Spleen (tissue), 7 donors: ENCODE measurements around the gene FAM110D.

ENCODE experiments used
- CTCF ChIP-seq, 11 experiments: fragments of 200-600 bp in 7 of 11; fragments of 450-650 bp in 4 of 11; sonication (generic) in 4 of 11; IDR thresholded peaks in 8 of 11; conservative IDR thresholded peaks in 3 of 11; 1 replicate in 7 of 11; 2 replicates in 4 of 11; pipeline versions ENCODE4 v1.4.0 to v1.8.0; 2016 to 2021; ENCODE audit warnings: antibody characterized with exemption in 11 of 11, inconsistent platforms in 4 of 11, mild to moderate bottlenecking in 1 of 11
- POLR2A ChIP-seq, 3 donors: fragments of 450-650 bp; IDR thresholded peaks; one replicate each; pipeline ENCODE4 v1.5.1; 2017; ENCODE audit warnings: antibody characterized with exemption in 3 of 3, mild to moderate bottlenecking in 1 of 3
- donor health status: DM: no; HTN: no; CAD: no; lungs with moderate emphysema.
- donor health status: DM: no; HTN: no; CAD: no.
- donor health status: DM: no; HTN: no; CAD: no.

- TF ChIP-seq POLR2A (IDR thresholded peaks at IDR 0.05) (no peak), CTCF (IDR thresholded peaks at IDR 0.05 in 8 of 11, conservative IDR thresholded peaks at IDR 0.05 in 3 of 11) (no peak)
These were observed 29.6 kb downstream of the FAM110D start for GRCh38 chr1:26188477-26188876.
